Nephron progenitor cell (in vitro differentiated cells): ENCODE data around the gene SORBS1.
A peak's percentile ranks its signal among the peaks of the same experiment; 100 is the strongest.

Experiments
- DNase-seq: peaks from one replicate; pipeline ENCODE4 v3.0.0; 2021
- H3K27ac Mint-ChIP-seq: 2 replicates; pipeline ENCODE4 v1.8.0; 2021; ENCODE audit warnings: mild to moderate bottlenecking, moderate library complexity, mixed read lengths
- H3K27me3 Mint-ChIP-seq: 2 replicates; pipeline ENCODE4 v1.8.0; 2021; ENCODE audit warnings: mild to moderate bottlenecking, low read depth, mixed read lengths; ENCODE audit not compliant: poor library complexity
- H3K36me3 Mint-ChIP-seq: 2 replicates; pipeline ENCODE4 v1.8.0; 2021; ENCODE audit warnings: low read depth, mixed read lengths
- H3K4me1 Mint-ChIP-seq: 2 replicates; pipeline ENCODE4 v1.8.0; 2021; ENCODE audit warnings: mixed read lengths
- H3K4me3 Mint-ChIP-seq: 2 replicates; pipeline ENCODE4 v1.8.0; 2021; ENCODE audit warnings: mild to moderate bottlenecking, moderate library complexity, mixed read lengths
- H3K9me3 Mint-ChIP-seq: 2 replicates; pipeline ENCODE4 v1.8.0; 2021; ENCODE audit warnings: mild to moderate bottlenecking, moderate library complexity, mixed read lengths
- CTCF ChIP-seq: fragments of 200-600 bp; sonication (generic); IDR thresholded peaks from 2 replicates; pipeline ENCODE4 v1.5.0; 2021; ENCODE audit warnings: antibody characterized with exemption

SORBS1 gene

GRCh38 chr10:95462740-95463667, 98.2 kb downstream of the SORBS1 start:
- no peak for DNase-seq
- no peaks in the 10 kb centered on the region for H3K27me3 Mint-ChIP-seq
- no peak for TF ChIP-seq CTCF
- no peaks in the 10 kb centered on the region for H3K9me3 Mint-ChIP-seq
- peaks cover 48% of the 10 kb centered on the region for H3K4me1 Mint-ChIP-seq
- H3K4me3 Mint-ChIP-seq = no peak overlapping the region
- no peaks in the 10 kb centered on the region for H3K36me3 Mint-ChIP-seq
- H3K27ac Mint-ChIP-seq = no peak overlapping the region

GRCh38 chr10:95461611-95462010, 99.6 kb downstream of the SORBS1 start:
- H3K27ac Mint-ChIP-seq = no peak overlapping the region
- no peaks in the 10 kb centered on the region for H3K36me3 Mint-ChIP-seq
- H3K4me1 Mint-ChIP-seq = peaks cover 46% of the 10 kb centered on the region
- TF ChIP-seq CTCF = no peak
- H3K9me3 Mint-ChIP-seq = no peaks in the 10 kb centered on the region
- DNase-seq = no peak
- H3K27me3 Mint-ChIP-seq = no peaks in the 10 kb centered on the region
- no peak overlapping the region for H3K4me3 Mint-ChIP-seq

GRCh38 chr10:95459446-95460045, 101.6 kb downstream of the SORBS1 start:
- Mint-ChIP-seq H3K27ac (peak overlapping the region; percentile 90), H3K9me3 (no peaks in the 10 kb centered on the region), H3K4me3 (peak overlapping the region; percentile 29), H3K4me1 (peaks cover 44% of the 10 kb centered on the region), H3K36me3 (no peaks in the 10 kb centered on the region), H3K27me3 (no peaks in the 10 kb centered on the region)
- DNase-seq = peak; percentile 5
- TF ChIP-seq CTCF = no peak

- no peaks in the 10 kb centered on the region for H3K36me3 Mint-ChIP-seq
- no peak for TF ChIP-seq CTCF
- no peak overlapping the region for H3K4me3 Mint-ChIP-seq
- peak overlapping the region; percentile 90 for H3K27ac Mint-ChIP-seq
- no peaks in the 10 kb centered on the region for H3K9me3 Mint-ChIP-seq
- H3K27me3 Mint-ChIP-seq = no peaks in the 10 kb centered on the region
- no peak for DNase-seq
- peaks cover 41% of the 10 kb centered on the region for H3K4me1 Mint-ChIP-seq
Observed at GRCh38 chr10:95458871-95459270, 102.3 kb downstream of the SORBS1 start.

GRCh38 chr10:95458014-95458413, 103.2 kb downstream of the SORBS1 start:
- Mint-ChIP-seq H3K9me3 (no peaks in the 10 kb centered on the region), H3K4me3 (no peak overlapping the region), H3K27ac (no peak overlapping the region), H3K4me1 (peaks cover 41% of the 10 kb centered on the region), H3K27me3 (no peaks in the 10 kb centered on the region), H3K36me3 (no peaks in the 10 kb centered on the region)
- TF ChIP-seq CTCF = no peak
- no peak for DNase-seq
